ENCODE data around the gene KCNH6.

The KCNH6 gene

GRCh38 chr17:63557416-63557815 lies 34.3 kb downstream of the KCNH6 start:
- DNase-seq: no peak

- no peak for DNase-seq
These were observed 35.3 kb downstream of the KCNH6 start for GRCh38 chr17:63558441-63558840.

- no peak for DNase-seq
These were observed 38.7 kb downstream of the KCNH6 start for GRCh38 chr17:63561819-63562218.

GRCh38 chr17:63563339-63563738 lies 40.2 kb downstream of the KCNH6 start:
- no peak for DNase-seq

GRCh38 chr17:63564562-63564961 lies 41.4 kb downstream of the KCNH6 start:
- DNase-seq: no peak

GRCh38 chr17:63567229-63567628 lies 44.1 kb downstream of the KCNH6 start:
- DNase-seq: no peak

GRCh38 chr17:63568563-63568962 lies 45.4 kb downstream of the KCNH6 start:
- DNase-seq: no peak

GRCh38 chr17:63571632-63572310 lies 48.6 kb downstream of the KCNH6 start:
- DNase-seq: no peak

- no peak for DNase-seq
These were observed 50.5 kb downstream of the KCNH6 start for GRCh38 chr17:63573634-63574033.

GRCh38 chr17:63578027-63578768 lies 55.0 kb downstream of the KCNH6 start:
- no peak for DNase-seq

GRCh38 chr17:63578769-63579111 lies 55.6 kb downstream of the KCNH6 start:
- no peak for DNase-seq

- DNase-seq: no peak
These were observed 56.5 kb downstream of the KCNH6 start for GRCh38 chr17:63579633-63580032.

- no peak for DNase-seq
These were observed 64.6 kb downstream of the KCNH6 start for GRCh38 chr17:63587770-63588169.

GRCh38 chr17:63588797-63589196 lies 65.6 kb downstream of the KCNH6 start:
- no peak for DNase-seq

- no peak for DNase-seq
These were observed 66.5 kb downstream of the KCNH6 start for GRCh38 chr17:63589646-63590045.

GRCh38 chr17:63592797-63593196 lies 69.6 kb downstream of the KCNH6 start:
- DNase-seq: no peak

GRCh38 chr17:63595132-63595531 lies 72.0 kb downstream of the KCNH6 start:
- no peak for DNase-seq
